AG09309 (cell line): ENCODE measurements around the gene TMPRSS11F.

ENCODE experiments used
- DNase-seq: peaks from one replicate; pipeline ENCODE4 v3.0.0-alpha.2; 2010; ENCODE audit warnings: low read depth
- H3K4me3 ChIP-seq: 2 replicates; pipeline ENCODE4 v1.5.1; 2011; ENCODE audit warnings: mild to moderate bottlenecking, low read depth, low read length, moderate library complexity; ENCODE audit not compliant: control insufficient read depth
- CTCF ChIP-seq: IDR thresholded peaks from 2 replicates; pipeline ENCODE4 v1.5.1; 2011; ENCODE audit warnings: mild to moderate bottlenecking, low read depth, low read length, inconsistent platforms; ENCODE audit not compliant: insufficient read depth, control insufficient read depth; ENCODE audit errors: missing control alignments

Gene TMPRSS11F

GRCh38 chr4:68082758-68083157 is 46.9 kb downstream of the TMPRSS11F start:
- no peak for DNase-seq
- H3K4me3 ChIP-seq, result no peak overlapping the region
- no peak for TF ChIP-seq CTCF

DNA sequence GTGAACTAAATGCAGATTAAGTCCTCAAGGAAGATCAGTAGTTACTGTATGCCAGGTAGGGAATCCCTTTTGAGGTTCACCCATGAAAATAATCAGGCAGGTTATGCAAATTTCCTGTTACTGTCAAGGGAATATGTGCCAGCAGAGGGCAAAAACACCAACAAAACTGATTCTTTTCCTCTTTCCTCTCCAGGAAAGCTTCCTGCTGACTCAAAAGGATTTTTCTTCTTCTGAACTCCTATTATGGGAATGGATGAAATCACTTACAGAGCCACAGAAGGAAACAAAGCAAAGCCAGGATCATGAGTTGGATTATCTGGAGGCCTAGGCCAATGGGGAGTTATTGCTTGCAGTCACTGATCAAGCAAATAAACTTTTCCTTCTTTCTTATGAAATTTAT is 49.7 kb downstream of the TMPRSS11F start:
- no peak overlapping the region for H3K4me3 ChIP-seq
- TF ChIP-seq CTCF, result no peak
- DNase-seq, result no peak

DNA sequence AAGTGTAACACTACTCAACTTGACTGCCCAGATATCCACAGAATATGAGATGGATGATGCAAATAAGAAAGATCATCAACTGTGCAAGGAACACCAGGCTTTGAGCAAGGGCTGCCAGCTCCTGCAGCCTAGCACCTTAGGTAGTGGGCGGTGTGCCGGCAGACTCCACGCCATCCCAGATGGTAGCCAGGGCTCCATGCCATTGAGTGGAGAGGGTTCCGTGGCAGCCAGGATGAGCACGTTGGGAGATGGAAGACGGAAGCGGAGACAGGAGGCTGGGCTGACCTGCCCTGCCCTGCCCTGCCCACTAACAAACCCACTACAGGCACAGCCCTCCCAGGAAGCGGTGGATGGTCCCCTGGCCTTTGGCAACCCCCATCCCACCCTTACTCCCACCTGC is 51.9 kb downstream of the TMPRSS11F start:
- no peak for DNase-seq
- TF ChIP-seq CTCF, result no peak
- no peak overlapping the region for H3K4me3 ChIP-seq

- no peak for DNase-seq
- TF ChIP-seq CTCF, result no peak
- H3K4me3 ChIP-seq, result no peak overlapping the region
These were observed 52.4 kb downstream of the TMPRSS11F start for GRCh38 chr4:68077301-68077700.

DNA sequence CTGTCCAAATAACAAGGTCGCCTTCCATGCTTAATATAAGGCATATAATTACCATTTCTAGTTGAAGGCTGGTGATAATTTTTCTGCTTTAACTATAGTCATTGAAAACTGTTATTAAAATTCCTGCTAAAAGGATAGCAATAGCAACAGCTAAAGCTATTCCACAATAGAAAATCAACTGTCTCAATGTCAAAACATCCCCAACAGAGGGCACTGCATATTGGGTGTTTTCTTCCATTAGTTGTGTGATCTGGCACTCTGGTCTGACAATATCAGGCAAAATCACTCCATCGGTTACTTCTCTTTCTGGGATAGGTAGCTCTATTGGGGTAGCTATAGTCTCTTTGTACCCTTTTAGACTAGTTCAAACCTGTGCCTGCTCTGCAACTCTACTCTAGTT is 53.5 kb downstream of the TMPRSS11F start:
- no peak overlapping the region for H3K4me3 ChIP-seq
- DNase-seq, result no peak
- TF ChIP-seq CTCF, result no peak

GRCh38 chr4:68074397-68074796 is 55.3 kb downstream of the TMPRSS11F start:
- no peak for DNase-seq
- no peak for TF ChIP-seq CTCF
- no peak overlapping the region for H3K4me3 ChIP-seq

- no peak for TF ChIP-seq CTCF
- no peak overlapping the region for H3K4me3 ChIP-seq
- DNase-seq, result no peak
These were observed 59.4 kb downstream of the TMPRSS11F start for GRCh38 chr4:68070302-68070701.
